Rectal smooth muscle tissue (tissue), 1 donor: ENCODE results near the gene CTSE.

Experiments used
- H3K27ac ChIP-seq: one replicate; pipeline ENCODE4 v1.7.0; 2013; ENCODE audit warnings: low read depth, low read length, inconsistent platforms
- H3K27me3 ChIP-seq: one replicate; pipeline ENCODE4 v1.7.0; 2013; ENCODE audit warnings: low read length; ENCODE audit not compliant: control insufficient read depth, insufficient read depth
- H3K36me3 ChIP-seq: one replicate; pipeline ENCODE4 v1.7.0; 2013; ENCODE audit warnings: low read length; ENCODE audit not compliant: control insufficient read depth, insufficient read depth
- H3K4me1 ChIP-seq: one replicate; pipeline ENCODE4 v1.7.0; 2013; ENCODE audit warnings: low read length; ENCODE audit not compliant: control insufficient read depth, insufficient read depth
- H3K4me3 ChIP-seq: one replicate; pipeline ENCODE4 v1.7.0; 2013; ENCODE audit warnings: low read length
- H3K9ac ChIP-seq: one replicate; pipeline ENCODE4 v1.7.0; 2013; ENCODE audit warnings: low read length

The CTSE gene

DNA sequence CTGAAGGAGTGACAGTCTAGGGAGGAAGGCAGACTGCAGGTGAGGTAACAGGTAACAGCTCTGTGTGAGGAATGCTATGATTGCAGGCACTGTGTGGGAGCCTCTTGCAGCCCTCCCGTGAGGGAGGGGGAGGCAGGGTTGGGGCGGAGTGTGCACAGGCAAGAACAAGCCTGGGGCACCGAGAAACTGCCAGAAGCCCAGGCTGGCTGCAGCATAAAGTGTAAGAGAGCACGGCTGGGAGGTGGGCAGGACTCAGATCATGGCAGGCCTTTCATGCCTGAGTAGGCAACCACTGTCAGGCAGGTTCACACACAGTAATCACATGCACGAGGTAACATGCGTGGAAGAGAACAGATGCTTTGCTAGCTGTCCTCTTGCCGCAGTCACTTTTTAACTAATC lies 17.9 kb upstream of the CTSE start:
- no peaks in the 10 kb centered on the region for H3K4me1 ChIP-seq
- H3K27ac ChIP-seq, result no peak overlapping the region
- H3K27me3 ChIP-seq, result peaks cover 4% of the 10 kb centered on the region
- H3K9ac ChIP-seq, result no peak overlapping the region
- H3K4me3 ChIP-seq, result no peak overlapping the region
- no peaks in the 10 kb centered on the region for H3K36me3 ChIP-seq

DNA sequence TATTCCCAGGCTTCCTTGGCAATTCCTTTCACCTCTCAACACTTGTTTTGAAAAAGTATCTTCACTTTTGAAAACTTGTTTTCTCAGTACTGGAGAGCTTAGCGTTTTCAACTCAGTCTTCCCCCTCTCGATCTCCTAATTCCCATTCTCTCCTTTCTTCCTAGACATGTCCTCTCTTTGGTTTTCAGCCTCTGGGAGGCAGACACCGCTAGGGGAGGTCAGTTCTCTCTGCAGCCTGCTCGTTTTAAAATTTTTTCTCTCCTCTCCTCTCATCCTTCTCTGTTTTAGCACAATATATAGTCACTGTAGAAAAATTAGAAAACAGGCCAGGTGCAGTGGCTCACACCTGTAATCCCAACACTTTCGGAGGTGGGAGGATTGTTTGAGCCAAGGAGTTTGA lies 16.6 kb upstream of the CTSE start:
- Histone ChIP-seq H3K36me3 (no peaks in the 10 kb centered on the region), H3K27me3 (peaks cover 4% of the 10 kb centered on the region), H3K4me1 (no peaks in the 10 kb centered on the region), H3K4me3 (no peak overlapping the region), H3K27ac (no peak overlapping the region), H3K9ac (no peak overlapping the region)

DNA sequence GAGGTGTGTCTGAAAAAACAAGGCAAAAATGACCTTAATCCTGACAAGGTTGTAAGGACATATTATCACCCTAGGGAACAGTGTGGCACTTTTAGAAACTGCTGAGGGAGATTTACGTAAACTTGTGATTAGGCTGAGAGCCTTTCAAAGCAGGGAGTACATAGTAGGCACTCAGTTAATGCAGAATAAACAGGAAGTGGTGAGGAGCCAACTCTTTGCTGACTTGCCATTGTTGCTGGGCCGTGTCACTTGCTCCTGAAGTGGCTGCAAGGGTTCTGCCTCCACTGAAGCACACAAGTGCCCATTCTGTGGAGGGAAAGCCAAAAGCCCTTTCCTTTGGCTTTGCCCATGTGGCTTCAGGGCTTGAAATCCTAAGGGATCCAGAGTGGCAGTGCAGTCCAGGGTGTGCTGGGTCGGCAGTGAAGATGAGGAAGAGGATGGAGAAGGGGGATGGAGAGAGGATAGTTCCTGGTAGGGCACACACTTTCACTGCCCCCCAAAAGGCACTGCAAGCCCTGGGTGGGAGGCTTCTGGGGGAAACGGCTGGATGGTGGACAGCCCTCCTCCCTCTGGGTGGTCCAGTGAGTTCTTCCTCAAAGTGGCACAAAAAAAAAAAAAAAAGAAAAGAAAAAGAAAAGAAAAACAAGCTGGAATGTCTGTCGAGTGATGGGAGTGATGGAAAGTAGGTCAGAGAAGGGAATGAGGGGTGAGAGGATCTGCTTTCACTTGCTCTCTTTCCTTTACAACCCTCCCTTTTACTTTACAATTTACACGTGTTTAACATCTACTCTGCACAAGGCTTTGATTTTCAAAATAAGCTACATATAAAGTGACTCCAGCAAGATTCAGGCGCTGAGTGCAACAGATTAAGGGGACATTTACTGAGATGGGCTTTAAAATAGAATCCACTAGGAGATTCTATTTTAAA lies 15.6 kb upstream of the CTSE start:
- Histone ChIP-seq H3K4me3 (no peak overlapping the region), H3K27ac (no peak overlapping the region), H3K4me1 (no peaks in the 10 kb centered on the region), H3K27me3 (peaks cover 4% of the 10 kb centered on the region), H3K9ac (no peak overlapping the region), H3K36me3 (no peaks in the 10 kb centered on the region)

DNA sequence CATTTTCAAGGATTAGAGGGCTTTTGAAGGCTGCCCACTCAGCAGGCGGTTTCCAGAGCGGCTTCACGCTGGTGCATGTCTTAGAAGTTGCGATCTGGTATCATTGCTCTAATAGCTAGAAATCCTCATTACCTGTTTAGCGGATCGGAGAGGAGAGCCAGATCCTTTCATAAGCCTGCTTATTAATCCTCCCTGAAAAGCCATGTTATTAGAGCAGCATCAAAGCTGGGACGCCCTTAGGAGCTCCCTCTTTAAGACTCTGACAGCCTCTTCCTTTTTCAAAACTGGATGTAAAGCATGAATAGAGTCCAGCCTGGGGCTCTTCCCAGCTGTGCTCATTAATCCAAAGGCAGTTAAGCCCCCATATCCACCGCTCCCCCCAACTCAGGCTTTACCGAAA lies 13.9 kb upstream of the CTSE start:
- Histone ChIP-seq H3K27ac (no peak overlapping the region), H3K27me3 (peaks cover 4% of the 10 kb centered on the region), H3K36me3 (no peaks in the 10 kb centered on the region), H3K4me3 (no peak overlapping the region), H3K4me1 (no peaks in the 10 kb centered on the region), H3K9ac (no peak overlapping the region)

DNA sequence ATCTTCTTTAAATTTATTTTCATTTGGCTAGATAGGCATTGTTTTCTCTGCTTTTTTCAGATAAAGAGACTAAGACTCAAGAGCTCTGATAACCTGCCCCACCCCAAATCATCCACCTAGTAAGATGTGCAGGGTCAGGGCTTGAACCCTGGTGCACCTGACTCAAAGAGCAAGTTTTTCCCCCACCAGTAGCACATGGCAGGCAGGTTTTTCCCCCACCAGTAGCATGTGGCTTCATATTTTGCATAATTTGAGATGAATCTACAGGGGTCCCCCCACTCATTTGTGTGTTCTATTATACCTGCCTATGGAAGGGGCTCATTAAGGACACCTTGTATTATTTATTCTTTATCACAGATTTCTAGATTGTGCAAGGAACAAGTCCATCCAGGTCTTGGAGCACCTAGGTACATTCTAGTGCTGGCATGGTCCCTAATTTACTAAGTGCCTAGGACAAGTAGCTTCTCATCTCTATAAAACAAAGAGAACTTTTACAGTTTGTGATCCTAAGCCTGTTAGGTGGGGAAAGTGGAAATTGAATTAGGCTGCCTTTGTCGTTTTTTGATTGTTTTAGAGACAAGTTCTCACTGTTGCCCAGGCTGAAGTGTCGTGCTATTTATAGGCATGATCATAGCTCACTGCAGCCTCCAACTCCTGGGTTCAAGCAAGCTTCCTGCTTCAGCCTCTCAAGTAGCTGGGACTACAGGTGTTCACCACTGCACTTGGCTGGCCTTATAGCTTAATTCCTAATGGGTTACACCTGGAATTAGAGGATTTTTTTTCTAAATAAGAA lies 13.2 kb upstream of the CTSE start:
- Histone ChIP-seq H3K4me1 (no peaks in the 10 kb centered on the region), H3K9ac (no peak overlapping the region), H3K4me3 (no peak overlapping the region), H3K27ac (no peak overlapping the region), H3K36me3 (no peaks in the 10 kb centered on the region), H3K27me3 (peaks cover 4% of the 10 kb centered on the region)

DNA sequence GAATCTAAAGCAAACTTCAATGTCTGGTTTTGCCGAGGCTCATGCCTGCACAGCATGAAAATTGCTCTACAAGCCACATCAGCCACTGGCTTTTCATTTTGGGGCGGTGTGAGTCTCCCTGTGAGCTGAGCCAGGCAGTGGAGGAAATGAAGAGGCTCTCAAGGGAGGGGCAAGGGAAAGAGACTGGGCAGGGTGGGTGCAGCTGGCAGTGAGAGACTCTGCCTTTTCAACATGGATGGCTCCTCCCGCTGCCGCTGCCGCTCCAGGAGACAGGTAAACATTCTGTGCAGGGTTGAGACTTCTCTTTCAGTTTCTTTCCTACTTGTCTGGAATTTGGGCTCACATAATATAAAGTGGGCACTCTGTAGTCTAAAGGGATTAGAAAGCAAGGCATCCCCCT lies 11.3 kb upstream of the CTSE start:
- peak overlapping the region; percentile 4 for H3K4me3 ChIP-seq
- no peaks in the 10 kb centered on the region for H3K4me1 ChIP-seq
- peaks cover 4% of the 10 kb centered on the region for H3K27me3 ChIP-seq
- H3K9ac ChIP-seq, result no peak overlapping the region
- no peaks in the 10 kb centered on the region for H3K36me3 ChIP-seq
- H3K27ac ChIP-seq, result no peak overlapping the region

DNA sequence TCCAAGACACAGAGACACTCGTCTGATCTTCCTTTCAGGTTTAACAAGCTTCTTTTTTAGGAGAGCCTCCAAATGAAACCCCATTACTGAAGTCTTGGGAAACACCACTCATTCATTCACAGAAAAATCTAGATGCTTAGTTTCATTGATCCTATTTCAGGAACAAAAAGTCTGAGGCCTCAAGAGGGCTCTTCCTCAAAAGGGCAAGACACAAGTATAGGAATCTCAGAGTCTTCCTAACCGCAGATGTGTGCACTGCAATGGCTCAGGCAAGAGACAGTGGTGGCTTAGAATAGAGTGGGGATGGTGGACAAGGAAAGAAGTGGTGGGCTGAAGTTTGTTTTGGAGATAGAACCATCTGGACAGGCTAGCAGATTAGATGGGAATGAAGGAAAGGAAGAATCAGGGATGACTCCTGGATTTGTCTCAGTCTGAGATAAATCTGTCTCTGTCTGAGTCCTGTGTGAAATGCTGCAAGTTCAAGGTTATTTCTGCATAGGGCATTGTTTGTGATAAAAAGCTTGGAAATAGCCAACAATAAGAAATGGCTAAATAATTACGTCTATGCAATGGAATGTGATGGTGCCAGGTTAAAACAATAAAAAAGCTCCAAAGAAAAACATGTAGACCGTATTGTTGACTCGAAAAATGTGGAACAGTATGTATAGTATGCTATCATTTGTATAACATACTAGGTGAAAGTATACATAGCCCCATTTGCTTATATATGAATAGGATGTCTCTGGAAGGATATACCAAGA lies 8.9 kb upstream of the CTSE start:
- H3K27ac ChIP-seq, result no peak overlapping the region
- H3K4me1 ChIP-seq, result no peaks in the 10 kb centered on the region
- H3K36me3 ChIP-seq, result no peaks in the 10 kb centered on the region
- no peaks in the 10 kb centered on the region for H3K27me3 ChIP-seq
- H3K4me3 ChIP-seq, result no peak overlapping the region
- no peak overlapping the region for H3K9ac ChIP-seq

DNA sequence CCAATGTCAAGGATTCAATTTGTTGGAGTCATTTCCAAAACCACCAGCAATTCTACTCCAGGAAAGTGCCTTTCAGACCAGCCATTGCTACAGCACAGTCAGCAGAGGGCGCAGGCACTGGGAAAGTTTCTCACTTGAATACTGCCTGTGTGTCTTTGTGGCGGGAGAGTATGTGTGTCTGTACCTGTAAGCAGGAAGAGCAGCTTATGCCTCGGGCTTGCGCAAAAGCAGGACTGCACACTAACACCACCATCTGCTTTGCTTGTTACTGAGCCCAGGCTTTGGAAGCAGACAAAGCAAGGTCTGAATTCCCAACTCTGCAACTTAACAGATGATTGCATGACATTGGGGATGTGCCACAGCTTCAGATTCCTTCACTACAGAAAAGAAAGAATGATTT lies 7.0 kb upstream of the CTSE start:
- no peak overlapping the region for H3K27ac ChIP-seq
- no peak overlapping the region for H3K9ac ChIP-seq
- no peaks in the 10 kb centered on the region for H3K36me3 ChIP-seq
- H3K27me3 ChIP-seq, result no peaks in the 10 kb centered on the region
- H3K4me1 ChIP-seq, result no peaks in the 10 kb centered on the region
- no peak overlapping the region for H3K4me3 ChIP-seq

DNA sequence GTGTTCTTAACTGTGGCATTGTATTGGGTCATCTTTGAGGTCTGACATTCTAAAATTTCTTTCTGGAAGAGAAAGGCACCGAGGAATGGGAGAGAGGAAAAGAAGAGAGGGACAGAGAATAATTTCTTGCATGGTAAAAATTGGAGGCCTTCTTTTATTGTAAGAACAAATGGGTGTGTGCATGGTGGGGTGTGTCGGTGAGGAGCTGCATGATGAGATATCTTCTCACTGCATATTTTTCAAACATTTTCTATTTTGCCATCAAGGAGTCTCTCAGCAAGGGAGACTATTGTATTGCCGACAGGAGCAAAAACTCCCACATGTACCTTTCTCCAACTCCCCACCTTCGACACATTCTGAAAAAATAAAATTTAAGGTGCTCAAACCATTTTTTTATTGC lies 6.5 kb upstream of the CTSE start:
- no peaks in the 10 kb centered on the region for H3K4me1 ChIP-seq
- H3K4me3 ChIP-seq, result no peak overlapping the region
- H3K36me3 ChIP-seq, result no peaks in the 10 kb centered on the region
- H3K27ac ChIP-seq, result no peak overlapping the region
- no peaks in the 10 kb centered on the region for H3K27me3 ChIP-seq
- no peak overlapping the region for H3K9ac ChIP-seq

DNA sequence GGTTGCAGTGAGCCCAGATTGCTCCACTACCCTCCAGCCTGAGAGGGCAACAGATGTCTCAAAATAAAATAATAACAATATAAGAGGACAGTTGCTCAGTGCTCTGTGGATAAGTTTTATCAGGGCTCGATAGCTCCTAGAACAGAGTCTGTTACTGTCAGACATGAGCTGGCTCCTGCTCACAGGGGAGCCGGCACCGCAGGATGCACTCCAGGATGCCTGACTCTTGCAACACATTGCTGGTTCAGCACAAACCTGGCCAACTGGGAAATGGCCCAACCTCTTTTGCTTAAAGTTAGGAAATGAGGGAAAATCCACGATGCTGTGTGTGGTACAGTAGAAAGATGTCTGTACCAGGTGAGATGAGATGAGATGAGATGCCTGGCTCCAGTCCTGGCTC lies 5.8 kb upstream of the CTSE start:
- H3K36me3 ChIP-seq, result no peaks in the 10 kb centered on the region
- no peak overlapping the region for H3K4me3 ChIP-seq
- H3K9ac ChIP-seq, result no peak overlapping the region
- no peak overlapping the region for H3K27ac ChIP-seq
- H3K27me3 ChIP-seq, result no peaks in the 10 kb centered on the region
- no peaks in the 10 kb centered on the region for H3K4me1 ChIP-seq

DNA sequence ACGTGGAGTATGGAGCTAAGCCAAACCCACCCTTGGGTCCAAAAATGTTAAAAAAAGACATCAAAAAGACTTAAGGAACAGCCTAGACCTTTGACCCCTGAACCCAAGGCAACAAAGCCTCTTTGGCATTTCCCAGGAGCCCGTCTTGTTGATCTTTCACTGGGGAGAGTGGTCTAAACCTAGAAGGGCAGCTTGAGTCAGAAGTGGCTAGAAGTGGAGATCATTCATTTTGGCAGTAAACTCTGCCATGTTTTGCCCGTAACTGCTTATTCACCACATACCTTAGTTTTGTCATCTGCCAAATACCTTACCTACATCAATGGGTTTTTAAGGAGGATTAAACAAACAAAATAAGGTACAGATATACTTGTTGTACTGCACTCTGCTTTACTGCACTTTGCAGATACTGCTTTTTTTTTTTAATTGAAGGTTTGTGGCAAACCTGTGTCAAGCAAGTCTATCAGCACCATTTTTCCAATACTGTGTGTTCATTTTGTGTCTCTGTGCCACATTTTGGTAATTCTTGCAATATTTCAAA lies 1.7 kb upstream of the CTSE start:
- H3K9ac ChIP-seq, result no peak overlapping the region
- no peaks in the 10 kb centered on the region for H3K27me3 ChIP-seq
- H3K4me1 ChIP-seq, result no peaks in the 10 kb centered on the region
- no peak overlapping the region for H3K27ac ChIP-seq
- H3K36me3 ChIP-seq, result no peaks in the 10 kb centered on the region
- no peak overlapping the region for H3K4me3 ChIP-seq

DNA sequence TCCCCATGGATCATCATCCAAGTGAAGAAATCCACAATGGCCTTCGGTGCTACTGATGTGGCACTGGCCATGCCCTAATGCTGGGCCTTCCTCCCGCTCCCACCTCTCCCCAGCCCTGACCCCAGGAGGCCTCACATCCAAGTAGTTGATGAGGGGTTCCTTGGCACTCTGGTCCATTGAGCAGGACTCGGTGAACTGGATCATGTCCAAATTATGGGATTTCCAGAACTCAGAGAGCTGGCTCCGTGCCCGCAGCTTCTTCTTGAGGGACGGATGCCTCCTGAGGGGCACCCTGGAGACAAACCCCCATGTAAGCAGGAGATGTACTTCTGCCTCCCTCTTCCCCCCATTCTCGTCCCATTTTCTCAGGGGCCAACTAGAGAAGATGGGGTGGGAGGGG lies 929 bp downstream of the CTSE start:
- no peak overlapping the region for H3K4me3 ChIP-seq

More for the DNA sequence above, 929 bp downstream of the CTSE start:
- no peaks in the 10 kb centered on the region for H3K4me1 ChIP-seq
- no peak overlapping the region for H3K9ac ChIP-seq
- H3K36me3 ChIP-seq, result no peaks in the 10 kb centered on the region
- H3K27me3 ChIP-seq, result no peaks in the 10 kb centered on the region
- no peak overlapping the region for H3K27ac ChIP-seq
